H1 (cell line): Measurements from ENCODE around the gene PRSS38. TPM values are rescaled to one million over a fixed set of nuclear protein-coding genes. Genes with fewer than 3 reads are reported as not detected.

Experiments used
- ASH2L ChIP-seq: fragments of 200-600, 300-600 bp; sonication (generic); IDR thresholded peaks from one replicate; pipeline ENCODE4 v1.7.1; 2017; ENCODE audit warnings: low read length
- KDM1A ChIP-seq: fragments of 200-600, 300-600 bp; sonication (generic); IDR thresholded peaks from 2 replicates; pipeline ENCODE4 v1.7.1; 2016; ENCODE audit warnings: mild to moderate bottlenecking, low read length, borderline replicate concordance
- KDM5A ChIP-seq: fragments of 200-600 bp; IDR thresholded peaks from 2 replicates; pipeline ENCODE4 v1.7.1; 2012; ENCODE audit warnings: mild to moderate bottlenecking, low read length, inconsistent platforms, mixed read lengths
- MAX ChIP-seq: IDR thresholded peaks from 2 replicates; pipeline ENCODE4 v1.6.1; 2012; ENCODE audit warnings: inconsistent platforms
- PHF8 ChIP-seq: fragments of 200-600 bp; sonication (generic); conservative IDR thresholded peaks from 2 replicates; pipeline ENCODE4 v1.7.1; 2012; ENCODE audit warnings: low read depth, mild to moderate bottlenecking, inconsistent platforms, low read length, moderate library complexity
- RNF2 ChIP-seq: fragments of 200-900, 300-1000 bp; sonication (generic); IDR thresholded peaks from 2 replicates; pipeline ENCODE4 v1.7.1; 2016; ENCODE audit warnings: borderline replicate concordance, low read depth, mild to moderate bottlenecking, antibody characterized with exemption, low read length; ENCODE audit not compliant: poor library complexity, severe bottlenecking; ENCODE audit errors: missing control alignments
- SP4 ChIP-seq: IDR thresholded peaks from 2 replicates; pipeline ENCODE4 v1.6.1; 2012; ENCODE audit warnings: low read length, inconsistent platforms
- TBP ChIP-seq: IDR thresholded peaks from 2 replicates; pipeline ENCODE4 v1.6.1; 2011; ENCODE audit warnings: low read depth, low read length, improper control_type of control experiment
- polyA plus RNA-seq, 7 experiments: library from polyadenylated mRNA; depleted of rRNA in 3 of 7; stranded (reverse) in 5 of 7; unstranded in 2 of 7; fragments of >200 nt in 5 of 7; fragments of 200-250 nt in 2 of 7; gene quantifications; 1 replicate in 5 of 7; 2 replicates in 1 of 7; 4 replicates in 1 of 7; pipeline versions ENCODE4 v1.2.1 to v1.2.3, GENCODE V29; 2011 to 2013; ENCODE audit warnings: missing spikeins in 2 of 7, mixed read lengths in 2 of 7
- total RNA-seq: library from RNA; stranded (reverse); fragmentation: NEBNext Ultra II Directional; extraction: Animal tissue kit (Norgen Biotek cat#: 25700); gene quantifications from 2 replicates; pipeline ENCODE4 v1.2.1, GENCODE V29; 2021

The PRSS38 gene
- total and polyA plus RNA-seq, 2 of the 8 experiments (the other 6 are each of a cell fraction or from before 2014, with no cell fraction given): not detected

GRCh38 chr1:227780101-227781044 lies 35.1 kb upstream of the PRSS38 start (continued):
- TF ChIP-seq MAX (no peak), RNF2 (no peak), TBP (no peak), KDM1A (no peak), SP4 (no peak), ASH2L (no peak), KDM5A (no peak), PHF8 (no peak)
